ENCODE data around the gene UBE2J1.

DNA sequence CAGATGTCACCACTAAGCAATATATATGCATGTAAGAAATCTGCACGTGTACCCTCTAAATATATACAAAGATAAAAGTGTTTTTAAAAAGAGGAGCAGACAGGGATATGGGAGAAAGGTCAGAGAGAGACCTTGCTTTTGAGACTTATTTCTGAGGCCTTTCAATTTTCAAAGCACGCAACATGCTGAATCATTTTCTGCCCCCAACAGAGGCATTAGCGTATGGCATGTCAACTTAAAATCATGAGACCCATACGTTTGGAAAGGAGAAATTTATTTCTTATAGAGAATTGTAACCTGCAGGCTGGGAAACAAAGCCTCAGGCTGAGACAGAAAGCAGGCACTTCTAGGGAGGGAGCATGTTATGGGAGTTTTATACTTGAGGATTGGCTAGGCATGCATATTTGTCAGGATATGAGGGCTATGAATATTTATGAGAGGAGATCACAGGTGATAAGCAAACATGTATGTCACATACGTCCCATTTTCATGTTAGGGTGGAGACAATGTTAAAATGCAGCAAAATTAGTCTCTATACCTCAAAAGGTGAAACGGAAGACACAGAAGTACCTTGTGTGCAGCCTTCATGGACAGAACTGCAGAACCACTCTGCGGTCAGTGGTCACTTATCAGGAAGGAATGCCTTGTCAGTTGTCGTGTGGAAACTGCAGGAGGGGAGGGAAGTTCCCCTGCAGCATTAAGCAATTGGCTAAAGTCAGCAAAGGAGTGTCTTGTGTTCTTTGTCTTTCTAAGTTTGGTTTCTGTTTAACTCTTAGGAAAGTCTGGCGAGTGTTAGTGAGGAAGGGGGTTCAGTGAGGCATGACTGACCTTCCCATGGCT, 31.2 kb downstream of the UBE2J1 start:
- TF ChIP-seq, protein P1, sequence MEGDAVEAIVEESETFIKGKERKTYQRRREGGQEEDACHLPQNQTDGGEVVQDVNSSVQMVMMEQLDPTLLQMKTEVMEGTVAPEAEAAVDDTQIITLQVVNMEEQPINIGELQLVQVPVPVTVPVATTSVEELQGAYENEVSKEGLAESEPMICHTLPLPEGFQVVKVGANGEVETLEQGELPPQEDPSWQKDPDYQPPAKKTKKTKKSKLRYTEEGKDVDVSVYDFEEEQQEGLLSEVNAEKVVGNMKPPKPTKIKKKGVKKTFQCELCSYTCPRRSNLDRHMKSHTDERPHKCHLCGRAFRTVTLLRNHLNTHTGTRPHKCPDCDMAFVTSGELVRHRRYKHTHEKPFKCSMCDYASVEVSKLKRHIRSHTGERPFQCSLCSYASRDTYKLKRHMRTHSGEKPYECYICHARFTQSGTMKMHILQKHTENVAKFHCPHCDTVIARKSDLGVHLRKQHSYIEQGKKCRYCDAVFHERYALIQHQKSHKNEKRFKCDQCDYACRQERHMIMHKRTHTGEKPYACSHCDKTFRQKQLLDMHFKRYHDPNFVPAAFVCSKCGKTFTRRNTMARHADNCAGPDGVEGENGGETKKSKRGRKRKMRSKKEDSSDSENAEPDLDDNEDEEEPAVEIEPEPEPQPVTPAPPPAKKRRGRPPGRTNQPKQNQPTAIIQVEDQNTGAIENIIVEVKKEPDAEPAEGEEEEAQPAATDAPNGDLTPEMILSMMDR (IDR thresholded peaks at IDR 0.05; ENCODE audit: low read depth, low read length, poor library complexity, severe bottlenecking), result no peak
- no peak for TF ChIP-seq EZH2phosphoT487 (IDR thresholded peaks at IDR 0.05; ENCODE audit: borderline replicate concordance, low read length)

Measured in DOHH2 (cell line).